Measurements from ENCODE around the gene CMTM1. TPM values are rescaled to one million over a fixed set of nuclear protein-coding genes. Genes with fewer than 3 reads are reported as not detected.
"Not testable (repeated sequence)": the region's sequence is repeated elsewhere in the genome, so short reads cannot be mapped to it uniquely, and the experiment has no call there.

The CMTM1 gene
- total RNA-seq, 1 experiment from 2014 or later = 2.1 TPM

- no peak for DNase-seq (ENCODE audit: low read depth)
These were observed 3.8 kb upstream of the CMTM1 start for GRCh38 chr16:66562409-66562808.

- no peak for DNase-seq (ENCODE audit: low read depth)
These were observed 3.3 kb upstream of the CMTM1 start for GRCh38 chr16:66562986-66563385.

DNA sequence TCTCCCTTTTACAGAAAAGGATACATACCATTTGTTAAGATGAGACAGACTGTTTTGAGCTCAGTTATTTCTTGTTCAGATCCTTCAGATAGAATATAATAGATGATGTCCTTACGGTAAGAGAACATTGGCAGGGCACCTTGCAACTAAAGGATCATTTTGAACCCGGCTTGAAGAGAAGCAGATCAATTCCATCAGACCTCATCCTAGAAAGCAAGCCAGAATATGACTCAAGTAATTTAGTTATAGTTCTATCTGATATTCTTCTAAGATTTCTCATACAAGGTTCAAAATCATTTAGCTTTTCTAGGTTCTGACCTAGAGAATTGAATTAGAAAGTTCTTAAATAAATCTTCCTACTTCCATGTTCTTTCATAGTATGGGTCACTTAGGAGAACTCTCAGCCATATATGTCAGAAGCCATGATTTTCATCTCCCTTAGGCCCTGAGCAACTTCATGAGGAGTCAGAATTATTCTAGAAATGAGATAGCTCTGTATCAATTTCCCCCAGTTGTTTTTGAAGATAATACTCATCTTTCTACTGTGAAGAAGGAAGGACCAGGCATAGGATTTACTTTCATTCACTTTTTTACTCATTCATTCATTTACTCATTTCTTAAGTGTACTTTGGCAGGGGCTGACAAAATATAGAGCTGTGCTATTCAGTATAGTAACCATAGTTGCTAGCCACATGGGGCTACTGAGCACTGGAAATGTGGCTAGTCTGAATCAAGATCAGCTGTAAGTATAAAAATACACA is 2.5 kb upstream of the CMTM1 start:
- no peak for DNase-seq (ENCODE audit: low read depth)

- DNase-seq (ENCODE audit: low read depth) = not testable (repeated sequence)
These were observed 1.0 kb downstream of the CMTM1 start for GRCh38 chr16:66567270-66567669.

- DNase-seq (ENCODE audit: low read depth) = peak; percentile 46
These were observed 2.1 kb downstream of the CMTM1 start for GRCh38 chr16:66568355-66568754.

- DNase-seq (ENCODE audit: low read depth) = peak; percentile 69
These were observed 2.9 kb downstream of the CMTM1 start for GRCh38 chr16:66569131-66569530.

DNA sequence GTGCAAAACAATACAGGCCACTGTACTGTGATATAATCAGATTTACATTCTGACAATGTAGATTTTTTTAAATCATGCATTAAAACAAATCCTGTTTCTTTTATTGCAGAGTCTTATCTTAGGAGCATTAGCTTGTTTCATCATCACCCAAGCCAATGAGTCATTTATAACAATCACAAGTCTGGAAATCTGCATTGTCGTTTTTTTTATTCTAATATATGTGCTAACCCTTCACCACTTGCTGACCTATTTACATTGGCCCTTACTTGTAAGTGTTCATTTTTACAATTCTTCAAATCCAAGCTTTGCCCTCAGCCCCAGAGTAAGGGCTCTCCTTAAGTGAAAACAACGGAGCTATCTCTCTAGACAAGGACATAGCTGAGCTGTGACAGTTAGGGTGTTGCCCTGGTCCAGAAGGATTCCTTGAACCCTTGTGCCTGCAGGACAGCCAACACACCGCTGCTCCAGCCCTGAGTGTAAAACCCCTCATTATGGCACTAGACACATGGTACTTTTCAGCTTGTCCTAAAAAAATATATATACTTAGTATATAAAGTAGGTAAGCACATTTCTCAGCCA is 3.7 kb downstream of the CMTM1 start:
- DNase-seq (ENCODE audit: low read depth) = peak; percentile 59

DNA sequence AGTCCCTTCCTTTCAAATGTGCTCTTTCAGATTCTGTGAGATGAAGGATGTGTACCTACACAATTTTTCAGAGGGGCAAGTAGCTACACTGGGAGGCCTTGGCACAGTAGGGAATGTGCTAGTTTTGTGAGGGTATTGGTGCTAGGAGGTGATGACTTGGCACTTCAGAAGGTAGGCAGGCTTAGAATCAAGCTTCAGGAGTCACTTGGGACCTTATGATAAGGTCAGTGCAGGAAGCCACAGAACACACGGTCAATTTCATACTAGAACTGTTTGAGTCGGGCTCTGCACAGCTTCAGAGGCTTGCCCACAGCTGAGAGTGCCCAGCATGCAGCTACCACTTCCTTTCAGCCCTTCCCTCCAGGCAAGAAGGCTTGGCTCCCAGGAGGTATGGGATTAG is 6.1 kb downstream of the CMTM1 start:
- DNase-seq (ENCODE audit: low read depth) = peak; percentile 40

DNA sequence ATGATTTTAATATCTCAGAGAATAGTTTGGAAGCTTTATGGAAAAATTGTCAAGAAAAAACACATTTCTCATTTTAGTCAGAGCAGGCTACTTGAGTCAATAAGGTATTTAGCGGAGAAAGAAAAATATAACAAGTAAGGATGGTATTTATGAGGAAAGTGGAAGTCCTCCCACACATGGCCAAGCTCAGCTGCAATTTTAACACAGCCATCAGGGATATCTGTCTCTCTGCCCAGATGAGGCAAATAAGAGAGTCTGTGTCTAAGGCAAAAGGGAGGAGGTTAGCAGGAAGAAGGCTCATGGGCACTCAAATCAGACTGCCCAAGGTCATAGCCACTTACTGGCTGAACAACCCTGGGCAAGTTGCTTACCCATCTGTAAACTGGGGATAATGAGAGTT is 7.8 kb downstream of the CMTM1 start:
- DNase-seq (ENCODE audit: low read depth) = no peak

- no peak for DNase-seq (ENCODE audit: low read depth)
These were observed 8.3 kb downstream of the CMTM1 start for GRCh38 chr16:66574531-66574930.

- no peak for DNase-seq (ENCODE audit: low read depth)
These were observed 8.8 kb downstream of the CMTM1 start for GRCh38 chr16:66575060-66575459.

GRCh38 chr16:66576296-66576695 is 10.1 kb downstream of the CMTM1 start:
- DNase-seq (ENCODE audit: low read depth) = no peak

- no peak for DNase-seq (ENCODE audit: low read depth)
These were observed 12.7 kb downstream of the CMTM1 start, which contains the start of gene CMTM2 for GRCh38 chr16:66578651-66579531. Gene CMTM2 (plus strand): TSS chr16:66579463. CDS start chr16:66579608, 145 bp downstream.

- peak; percentile 79 for DNase-seq (ENCODE audit: low read depth)
These were observed 14.5 kb downstream of the CMTM1 start for GRCh38 chr16:66580605-66581209.

- no peak for DNase-seq (ENCODE audit: low read depth)
These were observed 15.2 kb downstream of the CMTM1 start for GRCh38 chr16:66581246-66581952.

DNA sequence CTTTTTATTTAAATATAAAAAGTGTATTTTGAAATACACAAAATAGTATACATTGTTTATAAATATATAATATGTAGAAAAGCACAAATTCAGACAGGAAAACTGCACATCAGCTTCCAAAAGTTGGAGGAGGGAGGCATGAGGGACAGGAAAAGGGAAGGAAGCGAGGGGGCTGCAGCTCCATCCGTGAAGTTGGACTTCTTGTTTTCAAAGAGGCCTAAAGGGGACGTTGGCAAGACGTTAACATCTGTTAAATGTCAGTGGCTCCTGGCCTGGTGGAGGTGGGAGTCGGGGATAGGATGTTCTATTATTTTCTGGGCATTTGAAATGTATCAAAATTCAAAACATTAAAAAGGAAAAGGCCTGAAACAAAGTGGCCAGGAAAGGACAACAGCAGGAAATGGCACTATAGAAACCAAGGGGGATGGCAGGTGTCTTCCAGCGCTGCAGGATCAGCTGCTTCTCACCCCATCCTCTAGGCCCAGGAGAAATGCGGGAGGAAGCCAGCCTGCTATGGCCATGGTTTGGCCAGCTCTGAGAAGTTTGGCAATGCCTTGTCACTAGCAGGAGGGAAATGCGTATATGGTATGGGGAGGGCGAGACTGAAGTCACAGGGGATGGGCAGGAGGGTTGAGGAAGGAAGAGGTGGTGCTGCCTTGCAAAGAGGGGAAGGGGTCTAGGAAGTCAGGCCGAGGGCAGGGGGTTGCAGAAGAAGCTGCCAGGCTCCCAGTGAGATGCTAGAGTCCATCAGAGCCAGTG is 19.4 kb downstream of the CMTM1 start:
- no peak for DNase-seq (ENCODE audit: low read depth)

DNA sequence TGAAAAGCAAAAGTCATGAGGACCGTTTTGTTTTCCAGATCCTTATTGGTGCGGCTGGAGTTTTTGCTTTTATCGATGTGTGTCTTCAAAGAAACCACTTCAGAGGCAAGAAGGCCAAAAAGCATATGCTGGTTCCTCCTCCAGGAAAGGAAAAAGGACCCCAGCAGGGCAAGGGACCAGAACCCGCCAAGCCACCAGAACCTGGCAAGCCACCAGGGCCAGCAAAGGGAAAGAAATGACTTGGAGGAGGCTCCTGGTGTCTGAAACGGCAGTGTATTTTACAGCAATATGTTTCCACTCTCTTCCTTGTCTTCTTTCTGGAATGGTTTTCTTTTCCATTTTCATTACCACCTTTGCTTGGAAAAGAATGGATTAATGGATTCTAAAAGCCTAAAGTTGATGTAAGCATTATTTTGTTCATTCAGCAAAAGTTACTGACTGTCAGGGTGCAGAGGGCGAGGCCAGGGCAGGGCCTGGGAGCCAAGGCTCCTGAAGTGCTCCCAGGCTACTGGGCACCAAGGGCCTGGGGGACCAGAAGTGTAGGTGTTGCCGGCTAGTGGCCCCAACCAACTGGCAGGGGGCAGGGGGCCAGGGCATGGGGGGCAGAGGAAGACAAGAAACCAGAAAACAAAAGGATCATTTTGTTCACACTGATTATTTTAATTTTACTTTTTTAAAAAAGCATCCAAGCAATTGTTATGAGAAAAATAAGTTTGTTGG is 21.8 kb downstream of the CMTM1 start:
- DNase-seq (ENCODE audit: low read depth) = no peak

DNA sequence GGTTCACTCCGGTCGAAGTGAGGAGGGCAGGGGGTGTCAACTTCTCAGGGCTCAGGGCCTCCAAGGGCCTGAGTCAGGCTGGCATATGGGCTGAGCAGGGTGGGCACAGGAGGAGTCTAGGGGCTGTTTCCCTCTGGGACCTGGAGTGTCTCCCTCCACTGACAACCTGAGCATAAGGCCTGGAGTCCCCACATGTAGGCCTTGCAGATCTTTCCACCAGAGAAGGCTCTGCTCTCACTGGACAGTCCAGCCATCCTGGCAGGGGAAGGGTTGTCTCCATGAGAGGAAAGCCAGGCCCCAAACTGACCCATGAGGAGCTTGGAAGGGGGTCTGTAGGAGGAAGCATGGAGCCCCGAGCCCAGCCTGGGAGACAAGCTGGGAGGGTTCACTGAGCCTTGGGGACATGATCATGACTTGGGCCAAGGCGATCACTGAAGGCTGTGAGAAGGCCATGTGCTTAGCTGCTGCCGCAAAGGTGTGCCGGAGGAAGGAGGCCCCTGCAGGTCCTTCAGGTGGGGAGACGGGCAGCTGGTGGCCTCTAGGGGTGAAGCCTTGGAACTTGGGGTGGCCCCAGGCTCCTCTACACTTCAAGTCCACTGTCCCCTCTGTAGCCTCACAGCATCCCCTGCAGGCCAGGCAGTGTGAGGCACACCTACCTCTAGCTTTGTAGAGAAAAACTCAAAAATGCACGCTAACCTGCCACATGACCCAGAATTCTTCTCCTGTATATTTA is 22.9 kb downstream of the CMTM1 start:
- peak; percentile 49 for DNase-seq (ENCODE audit: low read depth)

GRCh38 chr16:66590322-66590721 is 24.1 kb downstream of the CMTM1 start:
- no peak for DNase-seq (ENCODE audit: low read depth)
